HEK293T (cell line): ENCODE results near the gene FIGN.

ENCODE experiments used
- CTCF ChIA-PET: fragments of 350-600 bp; formaldehyde crosslinking; extraction: SDS; loops from one replicate; lab custom pipeline; 2021; ENCODE audit warnings: antibody characterized with exemption, inconsistent platforms; lab: Yijun Ruan, JAX
- POLR2A ChIA-PET: fragments of 350-600 bp; formaldehyde crosslinking; extraction: SDS; loops from one replicate; lab custom pipeline; 2020; ENCODE audit warnings: antibody characterized with exemption, inconsistent platforms; lab: Yijun Ruan, JAX
- DNase-seq: peaks from one replicate; pipeline ENCODE4 v3.0.0; 2012; ENCODE audit warnings: mixed read lengths; ENCODE audit errors: extremely low spot score
- ARNT ChIP-seq: fragments of 450-650 bp; IDR thresholded peaks from 2 replicates; pipeline ENCODE4 v1.6.1; 2017; ENCODE audit warnings: mild to moderate bottlenecking
- BHLHE40 ChIP-seq: fragments of 450-650 bp; IDR thresholded peaks from 2 replicates; pipeline ENCODE4 v1.6.1; 2016; ENCODE audit warnings: mild to moderate bottlenecking, moderate library complexity, borderline replicate concordance
- CTBP1 ChIP-seq: fragments of 450-650 bp; IDR thresholded peaks from 2 replicates; pipeline ENCODE4 v1.6.1; 2016; ENCODE audit warnings: borderline replicate concordance
- ELF4 ChIP-seq: fragments of 450-650 bp; IDR thresholded peaks from 2 replicates; pipeline ENCODE4 v1.6.1; 2017; ENCODE audit warnings: antibody characterized with exemption
- FOXA1 ChIP-seq: fragments of 450-650 bp; IDR thresholded peaks from 2 replicates; pipeline ENCODE4 v1.6.1; 2016; ENCODE audit warnings: mild to moderate bottlenecking
- FOXK2 ChIP-seq: fragments of 450-650 bp; IDR thresholded peaks from 2 replicates; pipeline ENCODE4 v1.6.1; 2016; ENCODE audit warnings: mild to moderate bottlenecking
- FOXM1 ChIP-seq: fragments of 450-650 bp; IDR thresholded peaks from 2 replicates; pipeline ENCODE4 v1.6.1; 2017; ENCODE audit warnings: mild to moderate bottlenecking, borderline replicate concordance
- HDGF ChIP-seq: fragments of 450-650 bp; IDR thresholded peaks from 2 replicates; pipeline ENCODE4 v1.6.1; 2017; ENCODE audit warnings: antibody characterized with exemption, borderline replicate concordance
- L3MBTL2 ChIP-seq: fragments of 450-650 bp; conservative IDR thresholded peaks from 2 replicates; pipeline ENCODE4 v1.6.1; 2016; ENCODE audit warnings: mild to moderate bottlenecking
- LEF1 ChIP-seq: fragments of 450-650 bp; IDR thresholded peaks from 2 replicates; pipeline ENCODE4 v1.6.1; 2017; ENCODE audit warnings: mild to moderate bottlenecking, borderline replicate concordance
- NFRKB ChIP-seq: fragments of 450-650 bp; IDR thresholded peaks from 2 replicates; pipeline ENCODE4 v1.6.1; 2016; ENCODE audit warnings: mild to moderate bottlenecking, moderate library complexity
- SP1 ChIP-seq: fragments of 450-650 bp; IDR thresholded peaks from 2 replicates; pipeline ENCODE4 v1.6.1; 2017
- SUZ12 ChIP-seq: fragments of 450-650 bp; IDR thresholded peaks from 2 replicates; pipeline ENCODE4 v1.6.1; 2016; ENCODE audit warnings: mild to moderate bottlenecking
- TARDBP ChIP-seq: fragments of 450-650 bp; IDR thresholded peaks from 2 replicates; pipeline ENCODE4 v1.6.1; 2016
- ZNF384 ChIP-seq: fragments of 450-650 bp; IDR thresholded peaks from 2 replicates; pipeline ENCODE4 v1.6.1; 2016
- TF ChIP-seq, protein P1 (sequence below): fragments of 450-650 bp; IDR thresholded peaks from 2 replicates; pipeline ENCODE4 v1.6.1; 2016

Gene FIGN

DNA sequence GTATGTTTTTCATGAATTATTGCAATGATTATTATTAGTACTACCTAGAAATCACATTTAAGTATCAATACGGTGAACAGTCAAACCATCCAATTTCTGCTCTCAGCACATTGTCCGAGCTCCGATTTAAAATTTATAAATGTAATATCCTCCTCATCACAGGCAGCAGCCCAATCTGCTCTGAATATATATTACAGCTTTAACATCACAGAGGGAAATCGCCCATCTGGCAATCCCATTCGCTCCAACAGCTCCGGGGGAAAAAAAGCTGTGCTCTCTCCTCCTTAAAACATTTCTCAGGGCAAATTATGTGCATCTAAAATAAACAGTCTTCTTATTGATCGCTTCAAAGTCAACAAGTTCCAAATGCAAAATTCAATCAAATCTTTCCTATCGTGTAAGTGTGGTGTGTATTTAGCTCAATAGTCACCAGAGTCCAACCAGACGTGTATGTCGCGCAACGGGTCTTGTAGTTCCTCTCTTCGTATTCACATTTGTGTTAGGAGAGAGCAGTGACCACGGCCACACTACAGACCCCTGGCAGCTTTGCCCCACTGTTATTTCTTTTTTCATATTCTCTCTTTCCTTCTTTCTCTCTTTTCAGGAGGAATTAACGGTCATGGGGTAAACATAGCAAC, 2.4 kb downstream of the FIGN start:
- no peak for DNase-seq
- CTCF ChIA-PET, result interaction anchor here (0.6 kb wide), 1 partner anchor 1002 kb away, joined by 3 read pairs; no protein-coding TSS in a partner anchor
- TF ChIP-seq, protein P1, sequence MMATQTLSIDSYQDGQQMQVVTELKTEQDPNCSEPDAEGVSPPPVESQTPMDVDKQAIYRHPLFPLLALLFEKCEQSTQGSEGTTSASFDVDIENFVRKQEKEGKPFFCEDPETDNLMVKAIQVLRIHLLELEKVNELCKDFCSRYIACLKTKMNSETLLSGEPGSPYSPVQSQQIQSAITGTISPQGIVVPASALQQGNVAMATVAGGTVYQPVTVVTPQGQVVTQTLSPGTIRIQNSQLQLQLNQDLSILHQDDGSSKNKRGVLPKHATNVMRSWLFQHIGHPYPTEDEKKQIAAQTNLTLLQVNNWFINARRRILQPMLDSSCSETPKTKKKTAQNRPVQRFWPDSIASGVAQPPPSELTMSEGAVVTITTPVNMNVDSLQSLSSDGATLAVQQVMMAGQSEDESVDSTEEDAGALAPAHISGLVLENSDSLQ, result no peak
- no peak for TF ChIP-seq BHLHE40
- TF ChIP-seq FOXM1, result no peak
- no peak for TF ChIP-seq ARNT
- TF ChIP-seq CTBP1, result no peak
- TF ChIP-seq HDGF, result no peak
- no peak for TF ChIP-seq TARDBP
- TF ChIP-seq NFRKB, result no peak
- POLR2A ChIA-PET, result interaction anchor here (0.8 kb wide), 1 partner anchor 15 kb away, joined by 3 read pairs; no protein-coding TSS in a partner anchor

DNA sequence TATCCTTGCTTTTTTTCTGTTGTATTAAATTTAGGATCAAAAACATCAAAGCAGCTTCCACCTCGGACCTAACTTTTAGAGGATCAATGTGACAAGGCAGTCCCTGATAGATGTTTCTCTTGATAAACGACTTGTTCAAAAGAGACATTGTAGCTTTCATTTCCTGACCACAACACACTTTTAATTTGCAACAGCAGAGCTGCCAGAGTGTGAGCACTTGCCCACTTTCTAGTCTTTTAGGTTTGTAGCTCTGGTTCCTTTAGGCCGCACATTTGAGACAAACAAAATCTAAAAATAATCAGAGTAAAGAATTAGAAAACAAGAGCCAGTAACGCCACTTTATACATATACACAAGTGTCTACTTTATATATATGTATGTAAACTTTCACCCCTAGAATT, 3.1 kb downstream of the FIGN start:
- ChIA-PET CTCF (interaction anchor here (0.6 kb wide), 1 partner anchor 1003 kb away, joined by 3 read pairs; no protein-coding TSS in a partner anchor), POLR2A (interaction anchor here (0.8 kb wide), 1 partner anchor 15 kb away, joined by 3 read pairs; no protein-coding TSS in a partner anchor)
- no peak for DNase-seq

DNA sequence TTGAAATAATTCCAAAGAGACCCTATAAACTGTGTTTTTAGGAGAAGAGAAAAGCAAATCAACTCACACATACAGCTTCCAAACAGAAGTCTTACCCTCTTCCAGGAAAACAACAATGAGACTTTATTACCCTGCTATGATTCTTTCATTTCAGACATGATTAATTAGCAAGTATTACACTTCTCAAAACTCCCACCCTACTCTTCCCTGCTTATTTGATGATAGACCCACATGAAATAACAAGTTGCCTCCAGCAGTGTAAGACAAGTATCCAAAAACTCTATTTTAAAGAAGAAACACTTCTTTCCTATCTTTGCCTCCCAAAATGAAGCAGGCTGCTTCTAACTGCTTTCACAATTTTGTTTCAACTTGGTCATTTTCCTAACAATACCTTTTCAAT, 4.1 kb downstream of the FIGN start:
- TF ChIP-seq TARDBP, result no peak
- TF ChIP-seq BHLHE40, result no peak
- TF ChIP-seq HDGF, result no peak
- TF ChIP-seq, protein P1, result peak; percentile 75
- CTCF ChIA-PET, result interaction anchor here (0.7 kb wide), 1 partner anchor 27 kb away, joined by 4 read pairs; no protein-coding TSS in a partner anchor
- no peak for DNase-seq
- POLR2A ChIA-PET, result no interaction called here

More for the DNA sequence above, 3.1 kb downstream of the FIGN start:
- TF ChIP-seq LEF1, result no peak
- TF ChIP-seq, protein P1, result peak; percentile 41; the same call in 1 of the 2 replicates

DNA sequence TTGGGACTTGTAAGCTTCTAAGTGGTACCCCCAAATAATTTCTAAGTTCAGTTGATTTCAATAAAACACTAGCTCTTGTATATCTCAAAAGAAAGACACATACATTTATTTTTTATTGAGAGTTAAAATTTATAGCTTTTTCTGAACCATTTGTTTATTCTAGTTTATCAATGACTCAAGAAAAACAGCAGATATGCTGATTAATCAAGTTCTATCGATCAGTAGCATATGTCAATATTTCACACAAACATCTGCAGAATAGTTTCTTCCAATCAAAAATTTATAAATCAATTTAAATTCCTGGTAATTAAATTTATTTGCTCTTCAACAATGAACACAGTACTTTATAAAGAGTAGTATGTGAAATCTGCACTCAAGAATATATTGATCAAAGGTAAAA, 5.3 kb downstream of the FIGN start:
- no peak for DNase-seq
- TF ChIP-seq LEF1, result no peak
- no peak for TF ChIP-seq BHLHE40
- no peak for TF ChIP-seq TARDBP
- TF ChIP-seq, protein P1, result no peak
- no peak for TF ChIP-seq ARNT
- TF ChIP-seq FOXA1, result no peak
- no peak for TF ChIP-seq HDGF
- no peak for TF ChIP-seq SP1
- no peak for TF ChIP-seq FOXK2
- TF ChIP-seq L3MBTL2, result no peak
- no peak for TF ChIP-seq SUZ12
- no peak for TF ChIP-seq ZNF384
- TF ChIP-seq ELF4, result no peak
- no peak for TF ChIP-seq FOXM1
- TF ChIP-seq CTBP1, result no peak
- no peak for TF ChIP-seq NFRKB
- CTCF ChIA-PET, result no interaction called here
- POLR2A ChIA-PET, result no interaction called here

DNA sequence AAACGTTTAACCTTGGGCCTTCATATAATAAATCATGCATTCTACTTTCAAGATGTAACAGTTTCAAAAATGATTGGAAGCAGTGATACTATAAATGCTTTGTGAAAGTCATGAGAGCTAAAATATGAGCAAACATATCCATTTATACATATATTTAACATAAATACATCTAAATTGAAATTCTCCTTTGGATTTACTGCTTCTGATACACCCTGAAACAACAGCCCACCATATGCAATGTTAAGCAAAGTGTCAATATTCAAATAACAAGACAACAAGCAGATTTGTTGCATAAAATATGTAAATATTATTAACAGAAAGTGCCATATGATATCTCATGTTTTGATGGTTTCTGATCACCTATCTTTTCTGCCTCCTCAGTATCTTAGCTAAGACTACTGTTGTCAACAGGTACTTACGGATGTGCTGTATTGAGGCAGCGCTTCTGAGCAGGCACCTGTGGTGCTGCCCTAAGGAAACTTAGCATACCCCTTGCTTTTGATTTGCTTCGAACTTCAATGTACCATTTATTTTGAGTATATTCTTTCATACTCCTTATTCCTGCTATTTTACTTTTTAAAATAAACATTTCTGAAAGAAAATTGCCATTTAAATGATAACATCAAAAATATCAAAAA, 6.1 kb downstream of the FIGN start:
- DNase-seq, result no peak
- ChIA-PET CTCF (no interaction called here), POLR2A (no interaction called here)
- no peak for TF ChIP-seq LEF1
- no peak for TF ChIP-seq ELF4
- no peak for TF ChIP-seq HDGF
- no peak for TF ChIP-seq NFRKB
- no peak for TF ChIP-seq L3MBTL2
- TF ChIP-seq ZNF384, result no peak
- TF ChIP-seq FOXA1, result no peak
- no peak for TF ChIP-seq ARNT
- no peak for TF ChIP-seq SUZ12
- no peak for TF ChIP-seq CTBP1
- TF ChIP-seq SP1, result no peak

DNA sequence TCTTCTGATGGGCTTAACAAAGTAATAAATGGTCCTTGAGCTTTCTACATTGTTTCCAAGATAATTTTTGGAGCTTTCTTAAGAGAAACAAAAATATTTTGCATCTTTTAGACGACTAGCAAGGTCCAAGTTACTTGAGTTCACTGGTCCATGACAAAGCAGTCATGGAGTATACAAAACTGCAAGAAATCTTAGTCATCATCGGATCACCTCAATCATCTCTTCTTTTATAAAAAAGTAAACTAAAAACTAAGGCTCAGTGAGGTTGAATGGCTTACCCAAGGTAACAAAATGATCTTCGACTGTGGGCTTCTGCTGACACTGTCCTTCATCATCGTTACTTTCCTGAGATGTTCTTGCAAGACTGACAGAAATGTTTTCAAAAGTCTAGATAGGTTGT, 11.9 kb downstream of the FIGN start:
- DNase-seq, result no peak
- ChIA-PET CTCF (no interaction called here), POLR2A (no interaction called here)
- no peak for TF ChIP-seq FOXA1
- no peak for TF ChIP-seq NFRKB
- no peak for TF ChIP-seq ZNF384
- no peak for TF ChIP-seq HDGF
- TF ChIP-seq ELF4, result no peak
- no peak for TF ChIP-seq FOXK2
